Glomerular visceral epithelial cell (primary cell): ENCODE results near the gene NANP.

Experiments used
- DNase-seq: peaks from one replicate; pipeline ENCODE4 v3.0.0-alpha.2; 2016; ENCODE audit errors: extremely low spot score

Gene NANP

GRCh38 chr20:25571240-25571639, 52.6 kb downstream of the NANP start:
- no peak for DNase-seq

GRCh38 chr20:25570148-25570530, 53.7 kb downstream of the NANP start:
- DNase-seq: no peak

- DNase-seq: no peak
These were observed 56.5 kb downstream of the NANP start for GRCh38 chr20:25567286-25567685.

- no peak for DNase-seq
These were observed 57.0 kb downstream of the NANP start for GRCh38 chr20:25566821-25567220.

GRCh38 chr20:25565578-25566157, 58.1 kb downstream of the NANP start:
- no peak for DNase-seq

- no peak for DNase-seq
These were observed 59.9 kb downstream of the NANP start for GRCh38 chr20:25563876-25564275.

GRCh38 chr20:25563362-25563761, 60.5 kb downstream of the NANP start:
- no peak for DNase-seq
